Measurements from ENCODE around the gene LRP11. TPM values are rescaled to one million over a fixed set of nuclear protein-coding genes. Genes with fewer than 3 reads are reported as not detected.
"Not testable (repeated sequence)": the region's sequence is repeated elsewhere in the genome, so short reads cannot be mapped to it uniquely, and the experiment has no call there.

Gene LRP11
- total and polyA plus RNA-seq, 4 donors = 15.8 to 39.5 (median 26.5) TPM

- Histone ChIP-seq H3K4me3 (no peak overlapping the region), H3K4me1 (ENCODE audit: control insufficient read depth in 5 of 5, insufficient read depth in 5 of 5, low read length in 5 of 5) (peaks cover 0 to 17% (median 0%) of the 10 kb centered on the region in 5 donors), H3K27ac (ENCODE audit: low read depth in 1 of 2, low read length in 1 of 2) (peak overlapping the region in 1 of 2 donors; percentile 26), H3K9ac (ENCODE audit: insufficient read depth in 1 of 2, low read length in 2 of 2) (no peak overlapping the region), H3K36me3 (ENCODE audit: control insufficient read depth in 4 of 4, insufficient read depth in 4 of 4, low read length in 4 of 4) (peaks cover 0 to 7% (median 2%) of the 10 kb centered on the region in 4 donors), H3K9me3 (ENCODE audit: control insufficient read depth in 4 of 4, insufficient read depth in 3 of 4, low read length in 3 of 4) (no peaks in the 10 kb centered on the region), H3K27me3 (ENCODE audit: control insufficient read depth in 3 of 3, insufficient read depth in 3 of 3, low read length in 2 of 3) (no peaks in the 10 kb centered on the region)
- TF ChIP-seq CTCF (IDR thresholded peaks at IDR 0.05; ENCODE audit: control extremely low read depth, extremely low read depth) = no peak
- 73 to 75% methylated on average over 12 of the region's 12 CpGs for WGBS, 2 donors
- no peak for DNase-seq
- no peak for ATAC-seq (ENCODE audit: insufficient read depth, low FRiP score)
Observed at GRCh38 chr6:149852881-149853280, 11.3 kb downstream of the LRP11 start.

- Histone ChIP-seq H3K4me3 (no peak overlapping the region), H3K27ac (ENCODE audit: low read depth in 1 of 2, low read length in 1 of 2) (peak overlapping the region in 1 of 2 donors; percentile 80), H3K36me3 (ENCODE audit: control insufficient read depth in 4 of 4, insufficient read depth in 4 of 4, low read length in 4 of 4) (peaks cover 0 to 7% (median 2%) of the 10 kb centered on the region in 4 donors), H3K27me3 (ENCODE audit: control insufficient read depth in 3 of 3, insufficient read depth in 3 of 3, low read length in 2 of 3) (no peaks in the 10 kb centered on the region), H3K9ac (ENCODE audit: insufficient read depth in 1 of 2, low read length in 2 of 2) (no peak overlapping the region), H3K9me3 (ENCODE audit: control insufficient read depth in 4 of 4, insufficient read depth in 3 of 4, low read length in 3 of 4) (no peaks in the 10 kb centered on the region), H3K4me1 (ENCODE audit: control insufficient read depth in 5 of 5, insufficient read depth in 5 of 5, low read length in 5 of 5) (peaks cover 0 to 17% (median 0%) of the 10 kb centered on the region in 5 donors)
- no peak for TF ChIP-seq CTCF (IDR thresholded peaks at IDR 0.05; ENCODE audit: control extremely low read depth, extremely low read depth)
- ATAC-seq (ENCODE audit: insufficient read depth, low FRiP score) = peak; percentile 79
- DNase-seq = peak in 2 of 3 donors; percentile 32 to 54
- WGBS, 2 donors = 5 to 16% methylated on average over 6 of the region's 6 CpGs
Observed at GRCh38 chr6:149852180-149852579, 12.0 kb downstream of the LRP11 start.

DNA sequence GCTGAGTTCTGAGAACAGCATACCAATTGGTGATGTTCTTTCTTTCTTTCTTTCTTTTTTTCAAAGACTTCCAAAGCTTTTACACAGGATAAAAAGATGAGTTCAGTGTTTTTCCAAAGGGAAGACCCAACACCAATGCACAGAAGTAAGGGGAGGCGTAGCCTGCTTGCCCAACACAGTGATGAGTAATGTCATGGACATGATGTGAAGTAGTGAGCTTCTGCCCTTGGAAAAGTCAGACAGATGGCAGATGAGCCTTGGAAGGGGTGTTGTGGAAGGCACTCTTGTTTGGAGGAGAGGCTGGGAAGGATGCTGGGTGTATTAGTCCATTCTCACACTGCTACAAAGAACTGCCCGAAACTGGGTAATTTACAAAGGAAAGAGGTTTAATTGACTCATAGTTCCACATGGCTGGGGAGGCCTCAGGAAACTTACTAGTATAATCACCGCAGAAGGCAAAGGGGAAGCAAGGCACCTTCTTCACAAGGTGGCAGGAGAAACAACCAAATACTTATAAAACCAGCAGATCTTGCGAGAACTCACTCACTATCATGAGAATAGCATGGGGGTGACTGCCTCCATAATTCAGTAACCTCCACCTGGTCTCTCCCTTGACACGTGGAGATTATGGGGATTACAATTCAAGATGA is 12.6 kb downstream of the LRP11 start:
- H3K9ac ChIP-seq (ENCODE audit: insufficient read depth in 1 of 2, low read length in 2 of 2) = no peak overlapping the region
- H3K4me3 ChIP-seq = no peak overlapping the region
- H3K36me3 ChIP-seq (ENCODE audit: control insufficient read depth in 4 of 4, insufficient read depth in 4 of 4, low read length in 4 of 4) = peaks cover 0 to 7% (median 2%) of the 10 kb centered on the region in 4 donors
- peaks cover 0 to 17% (median 0%) of the 10 kb centered on the region in 5 donors for H3K4me1 ChIP-seq (ENCODE audit: control insufficient read depth in 5 of 5, insufficient read depth in 5 of 5, low read length in 5 of 5)
- ATAC-seq (ENCODE audit: insufficient read depth, low FRiP score) = no peak
- peak overlapping the region in 1 of 2 donors; percentile 76 for H3K27ac ChIP-seq (ENCODE audit: low read depth in 1 of 2, low read length in 1 of 2)
- H3K27me3 ChIP-seq (ENCODE audit: control insufficient read depth in 3 of 3, insufficient read depth in 3 of 3, low read length in 2 of 3) = no peaks in the 10 kb centered on the region
- DNase-seq = no peak
- WGBS, 2 donors = 63 to 73% methylated on average over 5 of the region's 5 CpGs
- TF ChIP-seq CTCF (IDR thresholded peaks at IDR 0.05; ENCODE audit: control extremely low read depth, extremely low read depth) = no peak
- H3K9me3 ChIP-seq (ENCODE audit: control insufficient read depth in 4 of 4, insufficient read depth in 3 of 4, low read length in 3 of 4) = no peaks in the 10 kb centered on the region

DNA sequence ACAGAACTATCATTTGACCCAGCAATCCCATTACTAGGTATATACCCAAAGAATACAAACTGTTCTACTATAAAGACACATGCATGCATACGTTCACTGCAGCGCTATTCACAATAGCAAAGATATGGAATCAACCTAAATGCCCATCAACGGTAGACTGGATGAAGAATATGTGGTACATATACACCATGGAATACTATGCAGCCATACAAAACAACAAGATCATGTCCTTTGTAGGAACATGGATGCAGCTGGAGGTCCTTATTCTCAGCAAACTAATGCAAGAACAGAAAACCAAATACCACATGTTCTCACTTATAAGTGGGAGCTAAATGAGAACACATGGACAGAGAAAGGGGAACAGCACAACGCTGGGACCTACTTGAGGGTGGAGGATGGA is 15.8 kb downstream of the LRP11 start:
- H3K4me3 ChIP-seq; H3K27ac ChIP-seq (ENCODE audit: low read depth in 1 of 2, low read length in 1 of 2); H3K9me3 ChIP-seq (ENCODE audit: control insufficient read depth in 4 of 4, insufficient read depth in 3 of 4, low read length in 3 of 4); H3K36me3 ChIP-seq (ENCODE audit: control insufficient read depth in 4 of 4, insufficient read depth in 4 of 4, low read length in 4 of 4); H3K9ac ChIP-seq (ENCODE audit: insufficient read depth in 1 of 2, low read length in 2 of 2); ATAC-seq (ENCODE audit: insufficient read depth, low FRiP score); DNase-seq; H3K27me3 ChIP-seq (ENCODE audit: control insufficient read depth in 3 of 3, insufficient read depth in 3 of 3, low read length in 2 of 3): not testable (repeated sequence)
- peaks cover 0 to 15% (median 0%) of the 10 kb centered on the region in 5 donors for H3K4me1 ChIP-seq (ENCODE audit: control insufficient read depth in 5 of 5, insufficient read depth in 5 of 5, low read length in 5 of 5)
- WGBS, 2 donors = 83 to 86% methylated on average over 4 of the region's 4 CpGs

All from lung (tissue), 12 donors.